ENCODE data around the gene AOC2. TPM values are rescaled to one million over a fixed set of nuclear protein-coding genes. Genes with fewer than 3 reads are reported as not detected.

The AOC2 gene
- total and polyA plus RNA-seq, 2 of the 13 experiments (the other 11 are each of a cell fraction or from before 2014, with no cell fraction given) = 1.2 to 3.3 TPM

DNA sequence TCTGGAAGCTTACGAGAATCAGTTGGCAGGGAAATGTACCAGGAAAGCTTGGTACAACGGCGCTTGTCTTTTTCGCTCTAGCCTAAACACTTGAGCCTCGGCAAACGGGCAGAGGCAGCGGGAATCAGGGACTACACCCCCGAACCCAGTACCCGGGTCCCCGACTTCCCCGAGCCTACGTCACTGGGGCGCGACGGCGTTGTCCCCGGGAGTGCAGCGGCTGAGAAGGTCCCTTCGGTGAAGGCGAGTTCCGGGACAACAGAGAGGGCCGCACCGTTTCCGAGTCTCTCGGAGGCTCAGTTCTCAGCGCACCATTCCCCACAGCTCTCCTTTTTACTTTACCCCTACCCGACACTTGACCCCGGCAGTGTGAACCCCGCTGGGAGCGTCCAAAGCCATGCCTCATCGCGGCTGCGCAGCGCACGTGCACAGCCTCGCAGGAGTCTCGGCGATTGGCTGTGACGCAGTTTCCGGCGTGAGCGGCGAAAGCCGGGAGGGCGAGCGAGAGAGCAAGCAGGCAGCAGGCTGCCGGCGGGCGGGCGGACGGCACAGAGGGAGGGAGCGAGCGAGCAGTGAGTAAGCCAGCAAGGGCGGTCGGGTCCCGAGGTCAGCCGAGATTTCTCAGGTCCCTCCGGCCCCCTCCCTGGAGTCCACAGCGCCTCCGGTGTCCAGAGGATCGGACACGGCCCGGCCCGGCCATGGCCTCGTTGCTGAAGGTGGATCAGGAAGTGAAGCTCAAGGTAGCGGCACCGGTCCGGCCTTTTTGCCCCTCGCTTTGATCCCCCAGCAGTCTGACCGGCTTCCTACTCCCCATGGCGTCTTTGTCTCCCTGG lies 11.2 kb upstream of the AOC2 start, which contains the start of gene PSME3 (continued):
- peak; percentile 97 for TF ChIP-seq PHF8 (CRISPR knock-in tag; IDR thresholded peaks at IDR 0.05)
- TF ChIP-seq HNRNPL (IDR thresholded peaks at IDR 0.05; ENCODE audit: low read depth, low read length) = peak; percentile 78; the same call in 1 of the 2 replicates
- no peak; the same call in 1 of the 2 replicates for TF ChIP-seq STAT5B (CRISPR knock-in tag; IDR thresholded peaks at IDR 0.05)
- TF ChIP-seq TGIF2 (CRISPR knock-in tag; IDR thresholded peaks at IDR 0.05) = peak; percentile 83
- no peak for TF ChIP-seq TRIM22 (IDR thresholded peaks at IDR 0.05)
- TF ChIP-seq, protein P1, sequence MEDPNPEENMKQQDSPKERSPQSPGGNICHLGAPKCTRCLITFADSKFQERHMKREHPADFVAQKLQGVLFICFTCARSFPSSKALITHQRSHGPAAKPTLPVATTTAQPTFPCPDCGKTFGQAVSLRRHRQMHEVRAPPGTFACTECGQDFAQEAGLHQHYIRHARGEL (CRISPR knock-in tag; IDR thresholded peaks at IDR 0.05) = no peak
- no peak for TF ChIP-seq DDIT3 (CRISPR knock-in tag; IDR thresholded peaks at IDR 0.05)
- TF ChIP-seq SMYD3 (CRISPR knock-in tag; IDR thresholded peaks at IDR 0.05) = peak; percentile 86; the same call in 1 of the 2 replicates
- no peak; the same call in 1 of the 2 replicates for TF ChIP-seq XBP1 (CRISPR knock-in tag; IDR thresholded peaks at IDR 0.05)
- TF ChIP-seq, protein P2, sequence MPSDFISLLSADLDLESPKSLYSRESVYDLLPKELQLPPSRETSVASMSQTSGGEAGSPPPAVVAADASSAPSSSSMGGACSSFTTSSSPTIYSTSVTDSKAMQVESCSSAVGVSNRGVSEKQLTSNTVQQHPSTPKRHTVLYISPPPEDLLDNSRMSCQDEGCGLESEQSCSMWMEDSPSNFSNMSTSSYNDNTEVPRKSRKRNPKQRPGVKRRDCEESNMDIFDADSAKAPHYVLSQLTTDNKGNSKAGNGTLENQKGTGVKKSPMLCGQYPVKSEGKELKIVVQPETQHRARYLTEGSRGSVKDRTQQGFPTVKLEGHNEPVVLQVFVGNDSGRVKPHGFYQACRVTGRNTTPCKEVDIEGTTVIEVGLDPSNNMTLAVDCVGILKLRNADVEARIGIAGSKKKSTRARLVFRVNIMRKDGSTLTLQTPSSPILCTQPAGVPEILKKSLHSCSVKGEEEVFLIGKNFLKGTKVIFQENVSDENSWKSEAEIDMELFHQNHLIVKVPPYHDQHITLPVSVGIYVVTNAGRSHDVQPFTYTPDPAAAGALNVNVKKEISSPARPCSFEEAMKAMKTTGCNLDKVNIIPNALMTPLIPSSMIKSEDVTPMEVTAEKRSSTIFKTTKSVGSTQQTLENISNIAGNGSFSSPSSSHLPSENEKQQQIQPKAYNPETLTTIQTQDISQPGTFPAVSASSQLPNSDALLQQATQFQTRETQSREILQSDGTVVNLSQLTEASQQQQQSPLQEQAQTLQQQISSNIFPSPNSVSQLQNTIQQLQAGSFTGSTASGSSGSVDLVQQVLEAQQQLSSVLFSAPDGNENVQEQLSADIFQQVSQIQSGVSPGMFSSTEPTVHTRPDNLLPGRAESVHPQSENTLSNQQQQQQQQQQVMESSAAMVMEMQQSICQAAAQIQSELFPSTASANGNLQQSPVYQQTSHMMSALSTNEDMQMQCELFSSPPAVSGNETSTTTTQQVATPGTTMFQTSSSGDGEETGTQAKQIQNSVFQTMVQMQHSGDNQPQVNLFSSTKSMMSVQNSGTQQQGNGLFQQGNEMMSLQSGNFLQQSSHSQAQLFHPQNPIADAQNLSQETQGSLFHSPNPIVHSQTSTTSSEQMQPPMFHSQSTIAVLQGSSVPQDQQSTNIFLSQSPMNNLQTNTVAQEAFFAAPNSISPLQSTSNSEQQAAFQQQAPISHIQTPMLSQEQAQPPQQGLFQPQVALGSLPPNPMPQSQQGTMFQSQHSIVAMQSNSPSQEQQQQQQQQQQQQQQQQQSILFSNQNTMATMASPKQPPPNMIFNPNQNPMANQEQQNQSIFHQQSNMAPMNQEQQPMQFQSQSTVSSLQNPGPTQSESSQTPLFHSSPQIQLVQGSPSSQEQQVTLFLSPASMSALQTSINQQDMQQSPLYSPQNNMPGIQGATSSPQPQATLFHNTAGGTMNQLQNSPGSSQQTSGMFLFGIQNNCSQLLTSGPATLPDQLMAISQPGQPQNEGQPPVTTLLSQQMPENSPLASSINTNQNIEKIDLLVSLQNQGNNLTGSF (CRISPR knock-in tag; IDR thresholded peaks at IDR 0.05) = peak; percentile 76; the same call in 1 of the 2 replicates
- no peak for TF ChIP-seq U2AF2 (IDR thresholded peaks at IDR 0.05; ENCODE audit: low read depth, low read length)
- no peak for TF ChIP-seq CBX1 (IDR thresholded peaks at IDR 0.05; ENCODE audit: low read depth)
- peak; percentile 96 for TF ChIP-seq POLR2AphosphoS5 (IDR thresholded peaks at IDR 0.05; ENCODE audit: low read depth, low read length)
- TF ChIP-seq FOXP1 (IDR thresholded peaks at IDR 0.05) = peak; percentile 19; the same call in 1 of the 2 replicates
- no peak for TF ChIP-seq FOXP1 (CRISPR knock-in tag; IDR thresholded peaks at IDR 0.05)
- no peak for TF ChIP-seq ZNF513 (CRISPR knock-in tag; conservative IDR thresholded peaks at IDR 0.05)
- TF ChIP-seq FOXA1 (IDR thresholded peaks at IDR 0.05) = no peak
- peak; percentile 69 for TF ChIP-seq FOXA1 (CRISPR knock-in tag; IDR thresholded peaks at IDR 0.05)
- TF ChIP-seq ZNF549 (CRISPR knock-in tag; IDR thresholded peaks at IDR 0.05) = 0 out of 2 replicates have a peak, but pooled peaks have one; percentile 43
- TF ChIP-seq GATAD2A (CRISPR knock-in tag; IDR thresholded peaks at IDR 0.05) = peak; percentile 66; the same call in 1 of the 2 replicates
- TF ChIP-seq ZNF816 (CRISPR knock-in tag; IDR thresholded peaks at IDR 0.05; ENCODE audit: borderline replicate concordance) = 0 out of 2 replicates have a peak, but pooled peaks have one; percentile 34
- peak; percentile 50; the same call in 1 of the 2 replicates for TF ChIP-seq GLI4 (CRISPR knock-in tag; IDR thresholded peaks at IDR 0.05; ENCODE audit: borderline replicate concordance)

All from HepG2 (cell line).